GM18520 (cell line): ENCODE measurements around the gene ATRN.
"Not testable (repeated sequence)": the region's sequence is repeated elsewhere in the genome, so short reads cannot be mapped to it uniquely, and the experiment has no call there.

Source experiments
- ATAC-seq: cut with Tn5 transposase; IDR thresholded peaks from one replicate; pipeline ENCODE4 v1.9.1; 2021; ENCODE audit not compliant: unreplicated experiment

The ATRN gene

GRCh38 chr20:3560578-3560977 lies 89.8 kb downstream of the ATRN start:
- no peak for ATAC-seq

DNA sequence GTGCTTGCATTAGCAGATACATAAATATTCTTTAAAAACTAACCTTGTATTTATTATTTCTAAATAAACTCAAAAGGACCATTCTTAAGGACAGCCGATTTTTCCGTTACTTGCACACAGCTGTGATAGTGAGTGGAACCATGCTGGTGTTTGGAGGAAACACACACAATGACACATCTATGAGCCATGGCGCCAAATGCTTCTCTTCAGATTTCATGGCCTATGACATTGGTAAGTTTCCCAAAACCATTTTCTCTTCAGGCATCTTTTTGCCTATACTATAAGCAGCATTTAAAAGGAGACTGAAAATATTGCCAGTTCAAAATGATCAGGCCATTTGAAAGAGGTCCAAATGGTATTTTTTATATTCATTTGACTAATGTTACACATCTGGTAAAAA lies 92.3 kb downstream of the ATRN start:
- no peak for ATAC-seq

DNA sequence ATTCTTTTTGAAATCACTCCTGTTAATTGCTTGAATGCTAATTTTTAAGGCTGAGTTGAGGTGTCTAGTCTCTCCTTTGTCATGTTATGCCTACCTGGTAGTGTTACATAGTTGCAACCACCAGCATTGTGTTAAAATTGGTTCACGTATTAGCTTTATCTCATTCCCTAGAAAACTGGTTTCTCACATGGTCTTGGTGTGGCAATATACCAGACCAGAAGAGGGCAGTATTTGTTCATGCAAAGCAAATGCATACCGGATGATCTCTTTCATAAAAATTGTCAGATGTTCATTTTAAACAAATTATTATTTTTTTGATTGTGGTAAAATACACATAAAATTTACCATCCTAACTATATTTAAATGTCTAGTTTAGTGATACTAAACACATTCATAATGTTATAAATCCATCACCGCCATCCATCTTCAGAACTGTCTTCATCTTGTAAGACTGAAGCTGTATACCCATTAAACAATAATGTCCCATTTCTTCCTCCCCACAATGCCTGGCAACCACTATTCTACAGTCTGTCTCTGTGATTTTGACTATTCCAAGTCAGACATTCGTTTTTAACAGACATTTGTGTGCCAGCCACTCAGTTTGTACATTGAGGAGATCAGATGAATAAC lies 92.8 kb downstream of the ATRN start:
- no peak for ATAC-seq

GRCh38 chr20:3565851-3566250 lies 95.0 kb downstream of the ATRN start:
- no peak for ATAC-seq

- ATAC-seq: no peak
These were observed 101.3 kb downstream of the ATRN start for GRCh38 chr20:3572151-3572550.

DNA sequence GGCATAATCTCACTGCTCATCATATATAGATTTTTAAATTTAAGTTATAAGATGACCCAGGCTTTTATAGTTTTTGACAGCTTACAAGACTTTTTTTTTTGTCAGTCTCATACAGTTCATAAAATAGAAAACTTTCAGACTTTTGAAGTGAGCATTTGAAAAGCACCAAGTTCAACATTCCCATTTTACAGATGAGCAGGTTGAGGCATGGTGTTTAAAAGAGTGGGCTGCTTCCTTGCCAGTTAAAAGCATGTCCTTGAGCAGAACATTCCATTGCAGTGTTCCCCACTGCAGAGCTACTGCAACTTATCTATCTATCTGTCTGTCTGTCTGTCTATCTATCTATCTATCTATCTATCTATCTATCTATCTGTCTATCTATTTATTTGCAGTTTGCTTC lies 105.5 kb downstream of the ATRN start:
- ATAC-seq: no peak

DNA sequence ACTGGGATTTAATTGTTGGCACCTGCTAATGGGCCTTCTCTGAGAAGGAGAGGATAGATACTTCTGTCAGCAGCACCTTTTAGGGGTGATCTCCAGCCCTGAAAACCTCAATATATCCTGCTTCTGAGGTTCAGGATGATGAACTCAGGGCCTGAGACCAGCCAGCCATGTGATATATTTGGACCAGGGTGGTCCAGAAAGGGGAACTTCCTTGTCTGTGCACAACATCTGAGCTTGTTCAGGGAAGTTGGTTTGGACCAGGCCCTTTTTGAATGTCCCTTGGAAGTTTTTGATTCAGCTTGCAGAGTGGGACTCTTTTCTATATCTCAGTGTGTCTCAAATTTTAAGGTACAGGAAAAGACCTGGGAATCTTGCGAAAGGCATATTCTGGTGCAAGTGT lies 106.5 kb downstream of the ATRN start:
- ATAC-seq: no peak

DNA sequence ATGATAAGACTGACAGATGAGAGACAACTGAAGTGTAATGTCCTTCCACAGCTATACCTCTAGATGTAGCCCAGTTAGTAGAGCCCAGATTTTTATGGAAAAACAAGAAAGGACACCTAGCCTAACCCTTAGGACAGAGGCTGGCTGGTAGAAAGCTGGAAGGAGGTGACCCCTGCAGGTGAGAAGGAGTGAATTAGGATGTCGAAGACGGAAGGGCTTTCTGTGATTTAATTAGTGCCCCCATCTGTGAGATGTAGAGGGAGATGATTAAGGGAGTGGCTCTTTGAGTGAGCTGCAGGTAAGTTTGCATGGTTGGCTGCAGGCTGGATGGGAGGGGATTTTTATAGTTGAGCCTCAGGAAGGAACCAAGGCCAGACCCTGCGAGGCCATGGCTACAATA lies 109.6 kb downstream of the ATRN start:
- no peak for ATAC-seq

GRCh38 chr20:3583765-3584164 lies 112.9 kb downstream of the ATRN start:
- no peak for ATAC-seq

GRCh38 chr20:3586093-3586492 lies 115.3 kb downstream of the ATRN start:
- no peak for ATAC-seq

- no peak for ATAC-seq
These were observed 119.3 kb downstream of the ATRN start for GRCh38 chr20:3590164-3590563.

- ATAC-seq: no peak
These were observed 122.1 kb downstream of the ATRN start for GRCh38 chr20:3592931-3593330.

DNA sequence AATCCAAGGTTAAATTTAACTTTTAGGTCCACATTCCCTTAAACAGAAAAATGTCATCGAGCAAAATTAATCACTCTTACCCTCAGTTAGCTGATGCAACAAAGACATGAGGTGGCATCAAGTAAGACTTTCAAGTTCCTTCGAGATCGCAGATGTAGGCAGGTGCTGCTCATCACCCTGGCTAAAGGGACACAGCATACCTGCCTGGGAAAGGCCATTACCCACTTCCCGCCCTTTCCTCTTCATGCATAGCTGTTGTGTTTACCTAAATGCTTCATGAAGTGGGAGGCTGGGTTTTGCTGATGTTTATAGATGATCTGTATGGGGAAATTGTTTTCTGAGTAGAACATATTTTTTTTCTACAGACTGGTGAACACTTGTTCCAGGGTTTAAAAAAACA lies 124.7 kb downstream of the ATRN start:
- ATAC-seq: no peak

GRCh38 chr20:3603108-3603507 lies 132.3 kb downstream of the ATRN start:
- no peak for ATAC-seq

- not testable (repeated sequence) for ATAC-seq
These were observed 134.6 kb downstream of the ATRN start for GRCh38 chr20:3605386-3605886.

GRCh38 chr20:3606021-3606420 lies 135.2 kb downstream of the ATRN start:
- ATAC-seq: no peak

GRCh38 chr20:3611901-3612300 lies 141.1 kb downstream of the ATRN start:
- ATAC-seq: no peak

- no peak for ATAC-seq
These were observed 142.2 kb downstream of the ATRN start for GRCh38 chr20:3612795-3613572.

GRCh38 chr20:3613821-3614440 lies 143.1 kb downstream of the ATRN start:
- no peak for ATAC-seq

GRCh38 chr20:3614466-3614865 lies 143.6 kb downstream of the ATRN start:
- no peak for ATAC-seq

- ATAC-seq: not testable (repeated sequence)
These were observed 144.5 kb downstream of the ATRN start for GRCh38 chr20:3615171-3615840.

DNA sequence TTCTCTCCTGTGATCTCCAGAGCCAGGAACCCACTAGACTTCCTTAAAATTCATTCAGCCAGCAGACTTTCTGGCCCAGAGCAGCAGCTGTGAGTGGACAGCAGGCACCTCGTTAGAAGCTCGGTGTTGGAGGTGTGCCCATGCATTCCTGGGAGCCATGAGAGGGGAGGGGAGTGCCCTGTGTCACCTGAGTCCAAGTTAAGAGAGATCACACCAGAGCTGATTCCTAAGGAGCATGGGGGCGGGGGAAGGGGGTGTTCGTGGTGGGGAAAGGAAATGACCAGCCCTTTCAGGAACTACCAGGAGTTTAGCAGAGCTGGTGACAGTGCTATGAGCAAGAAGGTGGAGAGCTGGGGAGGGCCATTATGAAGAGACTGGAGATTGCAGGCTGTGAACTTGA lies 145.4 kb downstream of the ATRN start:
- no peak for ATAC-seq
